ENCODE results near the gene HYAL2. TPM values are rescaled to one million over a fixed set of nuclear protein-coding genes. Genes with fewer than 3 reads are reported as not detected.

HYAL2 gene
- polyA plus RNA-seq, 2 of the 4 experiments (the other 2 are of a cell fraction) = 24.5 to 31.0 TPM

DNA sequence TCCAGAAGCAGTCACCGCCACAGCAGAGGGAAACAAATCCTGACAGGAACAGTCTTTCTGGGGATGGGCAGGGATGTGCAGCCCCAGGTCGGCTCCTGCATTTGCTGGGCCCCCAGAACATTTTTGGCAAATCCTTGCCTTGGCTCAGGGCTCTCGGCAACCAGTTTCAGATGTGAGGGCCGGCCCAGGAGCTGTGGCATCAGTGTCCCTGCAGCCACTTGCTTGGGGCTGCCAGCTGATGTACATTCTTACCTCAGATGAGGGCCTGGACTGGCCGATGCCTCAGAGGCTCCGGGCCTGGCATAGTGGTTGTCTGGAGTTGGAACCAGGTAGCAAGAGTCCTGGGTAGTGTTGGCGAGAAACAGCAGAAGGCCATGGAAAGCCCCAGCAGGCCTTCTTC lies 32.3 kb upstream of the HYAL2 start:
- Histone ChIP-seq H3K27ac (no peak overlapping the region), H3K9me3 (no peaks in the 10 kb centered on the region), H3K4me1 (peaks cover 43% of the 10 kb centered on the region), H3K4me3 (no peak overlapping the region), H3K4me2 (no peak overlapping the region)
- CTCF ChIA-PET = interaction anchor here (0.8 to 1.7 kb wide), 3 partner anchors 16 to 197 kb away, joined by 3 to 4 read pairs (median 3); no protein-coding TSS in a partner anchor
- FAIRE-seq (no peak), ATAC-seq (no peak), DNase-seq (ENCODE audit: low read depth in 1 of 2, low spot score in 1 of 2) (no peak)
- 92% methylated on average over 3 of the region's 7 CpGs for WGBS (ENCODE audit: missing lambda C conversion rate)
- TF ChIP-seq POLR2AphosphoS2 (conservative IDR thresholded peaks at IDR 0.05; ENCODE audit: low read length) = no peak
- TF ChIP-seq SREBF2 (IDR thresholded peaks at IDR 0.05) = no peak
- no peak for TF ChIP-seq POLR2A (IDR thresholded peaks at IDR 0.05; ENCODE audit: low read length)
- TF ChIP-seq GATA3 (IDR thresholded peaks at IDR 0.05; ENCODE audit: borderline replicate concordance) = no peak
- no peak for TF ChIP-seq USF2 (IDR thresholded peaks at IDR 0.05)
- no peak for TF ChIP-seq HEYL (CRISPR knock-in tag; IDR thresholded peaks at IDR 0.05)
- TF ChIP-seq, protein P1, sequence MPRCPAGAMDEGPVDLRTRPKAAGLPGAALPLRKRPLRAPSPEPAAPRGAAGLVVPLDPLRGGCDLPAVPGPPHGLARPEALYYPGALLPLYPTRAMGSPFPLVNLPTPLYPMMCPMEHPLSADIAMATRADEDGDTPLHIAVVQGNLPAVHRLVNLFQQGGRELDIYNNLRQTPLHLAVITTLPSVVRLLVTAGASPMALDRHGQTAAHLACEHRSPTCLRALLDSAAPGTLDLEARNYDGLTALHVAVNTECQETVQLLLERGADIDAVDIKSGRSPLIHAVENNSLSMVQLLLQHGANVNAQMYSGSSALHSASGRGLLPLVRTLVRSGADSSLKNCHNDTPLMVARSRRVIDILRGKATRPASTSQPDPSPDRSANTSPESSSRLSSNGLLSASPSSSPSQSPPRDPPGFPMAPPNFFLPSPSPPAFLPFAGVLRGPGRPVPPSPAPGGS (IDR thresholded peaks at IDR 0.05) = no peak
- TF ChIP-seq RARB (CRISPR knock-in tag; IDR thresholded peaks at IDR 0.05) = no peak
- TF ChIP-seq, protein P2, sequence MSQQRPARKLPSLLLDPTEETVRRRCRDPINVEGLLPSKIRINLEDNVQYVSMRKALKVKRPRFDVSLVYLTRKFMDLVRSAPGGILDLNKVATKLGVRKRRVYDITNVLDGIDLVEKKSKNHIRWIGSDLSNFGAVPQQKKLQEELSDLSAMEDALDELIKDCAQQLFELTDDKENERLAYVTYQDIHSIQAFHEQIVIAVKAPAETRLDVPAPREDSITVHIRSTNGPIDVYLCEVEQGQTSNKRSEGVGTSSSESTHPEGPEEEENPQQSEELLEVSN (IDR thresholded peaks at IDR 0.05; ENCODE audit: borderline replicate concordance, low read depth) = no peak
- no peak for TF ChIP-seq NPAS2 (CRISPR knock-in tag; IDR thresholded peaks at IDR 0.05; ENCODE audit: borderline replicate concordance)
- TF ChIP-seq NFE2L2 (conservative IDR thresholded peaks at IDR 0.05; ENCODE audit: low read length) = no peak
- no peak for TF ChIP-seq TP53 (CRISPR knock-in tag; IDR thresholded peaks at IDR 0.05)
- TF ChIP-seq RCOR1 (IDR thresholded peaks at IDR 0.05; ENCODE audit: low read depth, low read length) = no peak
- no peak for TF ChIP-seq PBX3 (IDR thresholded peaks at IDR 0.05)
- TF ChIP-seq JUN (IDR thresholded peaks at IDR 0.05) = no peak
- TF ChIP-seq CHD4 (IDR thresholded peaks at IDR 0.05; ENCODE audit: borderline replicate concordance) = no peak
- POLR2A ChIA-PET = no interaction called here

DNA sequence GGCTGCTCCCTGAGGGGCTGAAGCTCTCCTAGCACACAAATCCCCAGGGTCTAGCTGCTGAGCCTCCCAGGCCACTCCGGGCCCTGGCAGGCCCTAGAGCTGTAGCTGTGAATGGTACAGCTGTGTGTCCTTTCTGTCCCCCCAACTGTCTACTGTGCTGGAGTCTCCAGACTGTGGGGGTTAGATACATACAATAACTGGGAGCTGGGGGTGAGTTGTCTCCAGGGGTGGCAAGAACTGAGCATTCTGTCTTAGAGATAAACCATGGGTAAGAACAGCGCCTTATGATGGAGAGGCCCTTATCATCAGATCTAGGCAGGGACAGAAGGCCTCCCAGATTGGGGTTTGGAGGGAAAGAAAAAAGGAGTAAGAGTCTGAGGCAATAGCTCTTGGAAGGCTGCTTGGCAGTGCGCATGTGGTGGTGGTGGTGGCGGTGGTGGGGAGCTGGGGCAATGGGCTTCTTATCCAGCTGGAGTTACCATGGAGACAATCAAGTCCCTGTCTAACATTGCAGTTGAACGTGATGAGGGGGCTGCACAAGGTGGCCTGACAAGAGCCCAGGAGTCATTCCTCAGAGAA lies 31.7 kb upstream of the HYAL2 start:
- DNase-seq (ENCODE audit: low read depth in 1 of 2, low spot score in 1 of 2) (no peak), FAIRE-seq (no peak), ATAC-seq (no peak)
- Histone ChIP-seq H3K4me3 (no peak overlapping the region), H3K9me3 (no peaks in the 10 kb centered on the region), H3K4me2 (no peak overlapping the region), H3K27ac (no peak overlapping the region), H3K4me1 (peaks cover 47% of the 10 kb centered on the region)
- POLR2A ChIA-PET = no interaction called here
- TF ChIP-seq POLR2AphosphoS2 (conservative IDR thresholded peaks at IDR 0.05; ENCODE audit: low read length) = no peak
- no peak for TF ChIP-seq NR3C1 (IDR thresholded peaks at IDR 0.05)
- no peak for TF ChIP-seq RCOR1 (IDR thresholded peaks at IDR 0.05; ENCODE audit: low read depth, low read length)
- no peak for TF ChIP-seq FOSB (CRISPR knock-in tag; IDR thresholded peaks at IDR 0.05)
- no peak for TF ChIP-seq JUN (IDR thresholded peaks at IDR 0.05)
- no peak for TF ChIP-seq MYC (IDR thresholded peaks at IDR 0.05; ENCODE audit: borderline replicate concordance, low read length)
- 97% methylated on average over 5 of the region's 5 CpGs for WGBS (ENCODE audit: missing lambda C conversion rate)
- CTCF ChIA-PET = interaction anchor here (0.8 to 1.7 kb wide), 4 partner anchors 16 to 197 kb away, joined by 3 to 4 read pairs (median 3); no protein-coding TSS in a partner anchor

- H3K27ac ChIP-seq = no peak overlapping the region
- CTCF ChIA-PET = interaction anchor here (0.6 to 1.7 kb wide), 7 partner anchors 16 to 1556 kb away, joined by 3 to 5 read pairs (median 4); partner anchors contain the start of gene TUSC2
- DNase-seq (ENCODE audit: low read depth in 1 of 2, low spot score in 1 of 2) = no peak
- H3K4me1 ChIP-seq = peaks cover 47% of the 10 kb centered on the region
- H3K4me3 ChIP-seq = no peak overlapping the region
- no peaks in the 10 kb centered on the region for H3K9me3 ChIP-seq
- WGBS (ENCODE audit: missing lambda C conversion rate) = 93% methylated on average over 6 of the region's 12 CpGs
- POLR2A ChIA-PET = no interaction called here
- no peak for FAIRE-seq
- ATAC-seq = no peak
- no peak overlapping the region for H3K4me2 ChIP-seq
- TF ChIP-seq, protein P3, sequence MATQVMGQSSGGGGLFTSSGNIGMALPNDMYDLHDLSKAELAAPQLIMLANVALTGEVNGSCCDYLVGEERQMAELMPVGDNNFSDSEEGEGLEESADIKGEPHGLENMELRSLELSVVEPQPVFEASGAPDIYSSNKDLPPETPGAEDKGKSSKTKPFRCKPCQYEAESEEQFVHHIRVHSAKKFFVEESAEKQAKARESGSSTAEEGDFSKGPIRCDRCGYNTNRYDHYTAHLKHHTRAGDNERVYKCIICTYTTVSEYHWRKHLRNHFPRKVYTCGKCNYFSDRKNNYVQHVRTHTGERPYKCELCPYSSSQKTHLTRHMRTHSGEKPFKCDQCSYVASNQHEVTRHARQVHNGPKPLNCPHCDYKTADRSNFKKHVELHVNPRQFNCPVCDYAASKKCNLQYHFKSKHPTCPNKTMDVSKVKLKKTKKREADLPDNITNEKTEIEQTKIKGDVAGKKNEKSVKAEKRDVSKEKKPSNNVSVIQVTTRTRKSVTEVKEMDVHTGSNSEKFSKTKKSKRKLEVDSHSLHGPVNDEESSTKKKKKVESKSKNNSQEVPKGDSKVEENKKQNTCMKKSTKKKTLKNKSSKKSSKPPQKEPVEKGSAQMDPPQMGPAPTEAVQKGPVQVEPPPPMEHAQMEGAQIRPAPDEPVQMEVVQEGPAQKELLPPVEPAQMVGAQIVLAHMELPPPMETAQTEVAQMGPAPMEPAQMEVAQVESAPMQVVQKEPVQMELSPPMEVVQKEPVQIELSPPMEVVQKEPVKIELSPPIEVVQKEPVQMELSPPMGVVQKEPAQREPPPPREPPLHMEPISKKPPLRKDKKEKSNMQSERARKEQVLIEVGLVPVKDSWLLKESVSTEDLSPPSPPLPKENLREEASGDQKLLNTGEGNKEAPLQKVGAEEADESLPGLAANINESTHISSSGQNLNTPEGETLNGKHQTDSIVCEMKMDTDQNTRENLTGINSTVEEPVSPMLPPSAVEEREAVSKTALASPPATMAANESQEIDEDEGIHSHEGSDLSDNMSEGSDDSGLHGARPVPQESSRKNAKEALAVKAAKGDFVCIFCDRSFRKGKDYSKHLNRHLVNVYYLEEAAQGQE (IDR thresholded peaks at IDR 0.05) = no peak
- TF ChIP-seq USF2 (IDR thresholded peaks at IDR 0.05) = no peak
- no peak for TF ChIP-seq RCOR1 (IDR thresholded peaks at IDR 0.05; ENCODE audit: low read depth, low read length)
- TF ChIP-seq, protein P4, sequence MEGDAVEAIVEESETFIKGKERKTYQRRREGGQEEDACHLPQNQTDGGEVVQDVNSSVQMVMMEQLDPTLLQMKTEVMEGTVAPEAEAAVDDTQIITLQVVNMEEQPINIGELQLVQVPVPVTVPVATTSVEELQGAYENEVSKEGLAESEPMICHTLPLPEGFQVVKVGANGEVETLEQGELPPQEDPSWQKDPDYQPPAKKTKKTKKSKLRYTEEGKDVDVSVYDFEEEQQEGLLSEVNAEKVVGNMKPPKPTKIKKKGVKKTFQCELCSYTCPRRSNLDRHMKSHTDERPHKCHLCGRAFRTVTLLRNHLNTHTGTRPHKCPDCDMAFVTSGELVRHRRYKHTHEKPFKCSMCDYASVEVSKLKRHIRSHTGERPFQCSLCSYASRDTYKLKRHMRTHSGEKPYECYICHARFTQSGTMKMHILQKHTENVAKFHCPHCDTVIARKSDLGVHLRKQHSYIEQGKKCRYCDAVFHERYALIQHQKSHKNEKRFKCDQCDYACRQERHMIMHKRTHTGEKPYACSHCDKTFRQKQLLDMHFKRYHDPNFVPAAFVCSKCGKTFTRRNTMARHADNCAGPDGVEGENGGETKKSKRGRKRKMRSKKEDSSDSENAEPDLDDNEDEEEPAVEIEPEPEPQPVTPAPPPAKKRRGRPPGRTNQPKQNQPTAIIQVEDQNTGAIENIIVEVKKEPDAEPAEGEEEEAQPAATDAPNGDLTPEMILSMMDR (IDR thresholded peaks at IDR 0.05) = no peak
These were observed 30.9 kb upstream of the HYAL2 start for GRCh38 chr3:50353245-50354004.

Measured in A549 (cell line).